ENCODE results near the gene UBE3D.

Gene UBE3D

DNA sequence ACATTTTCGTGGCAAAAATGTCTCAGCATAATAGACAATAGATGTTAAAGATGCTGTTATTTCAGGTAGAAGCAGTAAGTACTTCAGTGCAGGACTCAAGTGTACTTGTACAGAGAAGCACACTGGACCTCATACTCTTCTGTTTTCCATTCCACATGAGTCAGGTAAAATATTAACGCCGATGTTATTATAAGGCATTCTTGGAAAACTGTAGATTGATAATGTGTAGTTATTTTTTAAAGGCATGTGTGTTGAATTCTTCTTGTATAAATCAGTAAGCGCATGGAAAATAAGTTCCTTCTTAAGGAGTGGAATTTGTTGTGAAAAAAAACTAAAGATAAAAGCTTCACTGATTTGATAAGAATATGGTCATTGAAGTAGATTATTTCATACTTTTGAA lies 47.6 kb upstream of the UBE3D start (continued):
- TF ChIP-seq, protein P1, sequence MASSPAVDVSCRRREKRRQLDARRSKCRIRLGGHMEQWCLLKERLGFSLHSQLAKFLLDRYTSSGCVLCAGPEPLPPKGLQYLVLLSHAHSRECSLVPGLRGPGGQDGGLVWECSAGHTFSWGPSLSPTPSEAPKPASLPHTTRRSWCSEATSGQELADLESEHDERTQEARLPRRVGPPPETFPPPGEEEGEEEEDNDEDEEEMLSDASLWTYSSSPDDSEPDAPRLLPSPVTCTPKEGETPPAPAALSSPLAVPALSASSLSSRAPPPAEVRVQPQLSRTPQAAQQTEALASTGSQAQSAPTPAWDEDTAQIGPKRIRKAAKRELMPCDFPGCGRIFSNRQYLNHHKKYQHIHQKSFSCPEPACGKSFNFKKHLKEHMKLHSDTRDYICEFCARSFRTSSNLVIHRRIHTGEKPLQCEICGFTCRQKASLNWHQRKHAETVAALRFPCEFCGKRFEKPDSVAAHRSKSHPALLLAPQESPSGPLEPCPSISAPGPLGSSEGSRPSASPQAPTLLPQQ (tag by site-specific recombination; IDR thresholded peaks at IDR 0.05): no peak
- TF ChIP-seq ZNF174 (tag by site-specific recombination; IDR thresholded peaks at IDR 0.05) (no peak), EGR2 (tag by site-specific recombination; IDR thresholded peaks at IDR 0.05; ENCODE audit: low read depth) (no peak), ZNF140 (tag by site-specific recombination; IDR thresholded peaks at IDR 0.05) (no peak)

DNA sequence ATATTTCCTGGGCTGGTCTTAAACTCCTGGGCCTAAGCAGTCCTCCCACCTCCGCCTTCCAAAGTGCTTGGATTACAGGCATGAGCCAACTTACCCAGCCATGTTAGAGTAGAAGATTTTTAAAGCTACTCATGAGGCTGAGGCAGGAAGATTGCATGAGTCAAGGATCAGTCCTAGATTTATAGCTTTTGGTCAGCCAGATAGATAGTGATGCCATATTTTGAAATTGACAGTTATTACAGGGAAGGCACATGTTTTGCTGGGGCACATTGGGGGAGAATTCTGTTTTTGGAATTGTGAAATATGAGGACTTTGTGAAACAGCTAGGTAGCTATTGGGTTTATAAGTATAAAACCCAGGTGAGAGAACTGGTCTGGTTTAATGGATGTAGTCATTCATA lies 42.7 kb upstream of the UBE3D start:
- Histone ChIP-seq H3K9me3 (ENCODE audit: control insufficient read depth, insufficient read depth, low read depth, low read length) (no peaks in the 10 kb centered on the region), H3K4me1 (ENCODE audit: control insufficient read depth, insufficient read depth, low read length) (no peaks in the 10 kb centered on the region), H3K36me3 (ENCODE audit: control insufficient read depth in 2 of 2, insufficient read depth in 1 of 2, low read length in 2 of 2) (peaks cover 34 to 60% of the 10 kb centered on the region in 2 experiments), H3K4me3 (ENCODE audit: low read depth, low read length) (no peak overlapping the region), H3K27ac (ENCODE audit: extremely low read depth, low read depth, low read length) (no peak overlapping the region)
- CTCF ChIA-PET: interaction anchor here (0.6 to 2.0 kb wide), 4 partner anchors 19 to 899 kb away, joined by 3 to 7 read pairs (median 5); partner anchors contain the start of gene DOP1A
- POLR2A ChIA-PET: no interaction called here
- TF ChIP-seq, protein P2, sequence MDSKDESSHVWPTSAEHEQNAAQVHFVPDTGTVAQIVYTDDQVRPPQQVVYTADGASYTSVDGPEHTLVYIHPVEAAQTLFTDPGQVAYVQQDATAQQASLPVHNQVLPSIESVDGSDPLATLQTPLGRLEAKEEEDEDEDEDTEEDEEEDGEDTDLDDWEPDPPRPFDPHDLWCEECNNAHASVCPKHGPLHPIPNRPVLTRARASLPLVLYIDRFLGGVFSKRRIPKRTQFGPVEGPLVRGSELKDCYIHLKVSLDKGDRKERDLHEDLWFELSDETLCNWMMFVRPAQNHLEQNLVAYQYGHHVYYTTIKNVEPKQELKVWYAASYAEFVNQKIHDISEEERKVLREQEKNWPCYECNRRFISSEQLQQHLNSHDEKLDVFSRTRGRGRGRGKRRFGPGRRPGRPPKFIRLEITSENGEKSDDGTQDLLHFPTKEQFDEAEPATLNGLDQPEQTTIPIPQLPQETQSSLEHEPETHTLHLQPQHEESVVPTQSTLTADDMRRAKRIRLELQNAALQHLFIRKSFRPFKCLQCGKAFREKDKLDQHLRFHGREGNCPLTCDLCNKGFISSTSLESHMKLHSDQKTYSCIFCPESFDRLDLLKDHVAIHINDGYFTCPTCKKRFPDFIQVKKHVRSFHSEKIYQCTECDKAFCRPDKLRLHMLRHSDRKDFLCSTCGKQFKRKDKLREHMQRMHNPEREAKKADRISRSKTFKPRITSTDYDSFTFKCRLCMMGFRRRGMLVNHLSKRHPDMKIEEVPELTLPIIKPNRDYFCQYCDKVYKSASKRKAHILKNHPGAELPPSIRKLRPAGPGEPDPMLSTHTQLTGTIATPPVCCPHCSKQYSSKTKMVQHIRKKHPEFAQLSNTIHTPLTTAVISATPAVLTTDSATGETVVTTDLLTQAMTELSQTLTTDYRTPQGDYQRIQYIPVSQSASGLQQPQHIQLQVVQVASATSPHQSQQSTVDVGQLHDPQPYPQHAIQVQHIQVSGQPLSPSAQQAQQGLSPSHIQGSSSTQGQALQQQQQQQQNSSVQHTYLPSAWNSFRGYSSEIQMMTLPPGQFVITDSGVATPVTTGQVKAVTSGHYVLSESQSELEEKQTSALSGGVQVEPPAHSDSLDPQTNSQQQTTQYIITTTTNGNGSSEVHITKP (tag by site-specific recombination; IDR thresholded peaks at IDR 0.05): no peak
- no peak for TF ChIP-seq ZNF596 (tag by site-specific recombination; IDR thresholded peaks at IDR 0.05)
- TF ChIP-seq ZNF426 (tag by site-specific recombination; IDR thresholded peaks at IDR 0.05): no peak
- no peak for TF ChIP-seq ZSCAN16 (tag by site-specific recombination; IDR thresholded peaks at IDR 0.05)
- no peak for TF ChIP-seq ZNF23 (tag by site-specific recombination; IDR thresholded peaks at IDR 0.05; ENCODE audit: borderline replicate concordance)
- no peak for TF ChIP-seq ZNF335 (tag by site-specific recombination; conservative IDR thresholded peaks at IDR 0.05)
- no peak for TF ChIP-seq WT1 (tag by site-specific recombination; IDR thresholded peaks at IDR 0.05)
- TF ChIP-seq, protein P3, sequence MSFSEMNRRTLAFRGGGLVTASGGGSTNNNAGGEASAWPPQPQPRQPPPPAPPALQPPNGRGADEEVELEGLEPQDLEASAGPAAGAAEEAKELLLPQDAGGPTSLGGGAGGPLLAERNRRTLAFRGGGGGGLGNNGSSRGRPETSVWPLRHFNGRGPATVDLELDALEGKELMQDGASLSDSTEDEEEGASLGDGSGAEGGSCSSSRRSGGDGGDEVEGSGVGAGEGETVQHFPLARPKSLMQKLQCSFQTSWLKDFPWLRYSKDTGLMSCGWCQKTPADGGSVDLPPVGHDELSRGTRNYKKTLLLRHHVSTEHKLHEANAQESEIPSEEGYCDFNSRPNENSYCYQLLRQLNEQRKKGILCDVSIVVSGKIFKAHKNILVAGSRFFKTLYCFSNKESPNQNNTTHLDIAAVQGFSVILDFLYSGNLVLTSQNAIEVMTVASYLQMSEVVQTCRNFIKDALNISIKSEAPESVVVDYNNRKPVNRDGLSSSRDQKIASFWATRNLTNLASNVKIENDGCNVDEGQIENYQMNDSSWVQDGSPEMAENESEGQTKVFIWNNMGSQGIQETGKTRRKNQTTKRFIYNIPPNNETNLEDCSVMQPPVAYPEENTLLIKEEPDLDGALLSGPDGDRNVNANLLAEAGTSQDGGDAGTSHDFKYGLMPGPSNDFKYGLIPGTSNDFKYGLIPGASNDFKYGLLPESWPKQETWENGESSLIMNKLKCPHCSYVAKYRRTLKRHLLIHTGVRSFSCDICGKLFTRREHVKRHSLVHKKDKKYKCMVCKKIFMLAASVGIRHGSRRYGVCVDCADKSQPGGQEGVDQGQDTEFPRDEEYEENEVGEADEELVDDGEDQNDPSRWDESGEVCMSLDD (tag by site-specific recombination; IDR thresholded peaks at IDR 0.05): no peak
- no peak for TF ChIP-seq ZNF501 (tag by site-specific recombination; IDR thresholded peaks at IDR 0.05)
- TF ChIP-seq, protein P4, sequence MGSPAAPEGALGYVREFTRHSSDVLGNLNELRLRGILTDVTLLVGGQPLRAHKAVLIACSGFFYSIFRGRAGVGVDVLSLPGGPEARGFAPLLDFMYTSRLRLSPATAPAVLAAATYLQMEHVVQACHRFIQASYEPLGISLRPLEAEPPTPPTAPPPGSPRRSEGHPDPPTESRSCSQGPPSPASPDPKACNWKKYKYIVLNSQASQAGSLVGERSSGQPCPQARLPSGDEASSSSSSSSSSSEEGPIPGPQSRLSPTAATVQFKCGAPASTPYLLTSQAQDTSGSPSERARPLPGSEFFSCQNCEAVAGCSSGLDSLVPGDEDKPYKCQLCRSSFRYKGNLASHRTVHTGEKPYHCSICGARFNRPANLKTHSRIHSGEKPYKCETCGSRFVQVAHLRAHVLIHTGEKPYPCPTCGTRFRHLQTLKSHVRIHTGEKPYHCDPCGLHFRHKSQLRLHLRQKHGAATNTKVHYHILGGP (tag by site-specific recombination; IDR thresholded peaks at IDR 0.05): no peak
- TF ChIP-seq ZFP37 (tag by site-specific recombination; IDR thresholded peaks at IDR 0.05): no peak
- TF ChIP-seq, protein P5, sequence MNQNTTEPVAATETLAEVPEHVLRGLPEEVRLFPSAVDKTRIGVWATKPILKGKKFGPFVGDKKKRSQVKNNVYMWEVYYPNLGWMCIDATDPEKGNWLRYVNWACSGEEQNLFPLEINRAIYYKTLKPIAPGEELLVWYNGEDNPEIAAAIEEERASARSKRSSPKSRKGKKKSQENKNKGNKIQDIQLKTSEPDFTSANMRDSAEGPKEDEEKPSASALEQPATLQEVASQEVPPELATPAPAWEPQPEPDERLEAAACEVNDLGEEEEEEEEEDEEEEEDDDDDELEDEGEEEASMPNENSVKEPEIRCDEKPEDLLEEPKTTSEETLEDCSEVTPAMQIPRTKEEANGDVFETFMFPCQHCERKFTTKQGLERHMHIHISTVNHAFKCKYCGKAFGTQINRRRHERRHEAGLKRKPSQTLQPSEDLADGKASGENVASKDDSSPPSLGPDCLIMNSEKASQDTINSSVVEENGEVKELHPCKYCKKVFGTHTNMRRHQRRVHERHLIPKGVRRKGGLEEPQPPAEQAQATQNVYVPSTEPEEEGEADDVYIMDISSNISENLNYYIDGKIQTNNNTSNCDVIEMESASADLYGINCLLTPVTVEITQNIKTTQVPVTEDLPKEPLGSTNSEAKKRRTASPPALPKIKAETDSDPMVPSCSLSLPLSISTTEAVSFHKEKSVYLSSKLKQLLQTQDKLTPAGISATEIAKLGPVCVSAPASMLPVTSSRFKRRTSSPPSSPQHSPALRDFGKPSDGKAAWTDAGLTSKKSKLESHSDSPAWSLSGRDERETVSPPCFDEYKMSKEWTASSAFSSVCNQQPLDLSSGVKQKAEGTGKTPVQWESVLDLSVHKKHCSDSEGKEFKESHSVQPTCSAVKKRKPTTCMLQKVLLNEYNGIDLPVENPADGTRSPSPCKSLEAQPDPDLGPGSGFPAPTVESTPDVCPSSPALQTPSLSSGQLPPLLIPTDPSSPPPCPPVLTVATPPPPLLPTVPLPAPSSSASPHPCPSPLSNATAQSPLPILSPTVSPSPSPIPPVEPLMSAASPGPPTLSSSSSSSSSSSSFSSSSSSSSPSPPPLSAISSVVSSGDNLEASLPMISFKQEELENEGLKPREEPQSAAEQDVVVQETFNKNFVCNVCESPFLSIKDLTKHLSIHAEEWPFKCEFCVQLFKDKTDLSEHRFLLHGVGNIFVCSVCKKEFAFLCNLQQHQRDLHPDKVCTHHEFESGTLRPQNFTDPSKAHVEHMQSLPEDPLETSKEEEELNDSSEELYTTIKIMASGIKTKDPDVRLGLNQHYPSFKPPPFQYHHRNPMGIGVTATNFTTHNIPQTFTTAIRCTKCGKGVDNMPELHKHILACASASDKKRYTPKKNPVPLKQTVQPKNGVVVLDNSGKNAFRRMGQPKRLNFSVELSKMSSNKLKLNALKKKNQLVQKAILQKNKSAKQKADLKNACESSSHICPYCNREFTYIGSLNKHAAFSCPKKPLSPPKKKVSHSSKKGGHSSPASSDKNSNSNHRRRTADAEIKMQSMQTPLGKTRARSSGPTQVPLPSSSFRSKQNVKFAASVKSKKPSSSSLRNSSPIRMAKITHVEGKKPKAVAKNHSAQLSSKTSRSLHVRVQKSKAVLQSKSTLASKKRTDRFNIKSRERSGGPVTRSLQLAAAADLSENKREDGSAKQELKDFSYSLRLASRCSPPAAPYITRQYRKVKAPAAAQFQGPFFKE (tag by site-specific recombination; IDR thresholded peaks at IDR 0.05; ENCODE audit: borderline replicate concordance): no peak
- TF ChIP-seq ZNF530 (tag by site-specific recombination; IDR thresholded peaks at IDR 0.05; ENCODE audit: low read depth): no peak
- no peak for TF ChIP-seq ZNF830 (tag by site-specific recombination; IDR thresholded peaks at IDR 0.05; ENCODE audit: low read depth)
- TF ChIP-seq, protein P6, sequence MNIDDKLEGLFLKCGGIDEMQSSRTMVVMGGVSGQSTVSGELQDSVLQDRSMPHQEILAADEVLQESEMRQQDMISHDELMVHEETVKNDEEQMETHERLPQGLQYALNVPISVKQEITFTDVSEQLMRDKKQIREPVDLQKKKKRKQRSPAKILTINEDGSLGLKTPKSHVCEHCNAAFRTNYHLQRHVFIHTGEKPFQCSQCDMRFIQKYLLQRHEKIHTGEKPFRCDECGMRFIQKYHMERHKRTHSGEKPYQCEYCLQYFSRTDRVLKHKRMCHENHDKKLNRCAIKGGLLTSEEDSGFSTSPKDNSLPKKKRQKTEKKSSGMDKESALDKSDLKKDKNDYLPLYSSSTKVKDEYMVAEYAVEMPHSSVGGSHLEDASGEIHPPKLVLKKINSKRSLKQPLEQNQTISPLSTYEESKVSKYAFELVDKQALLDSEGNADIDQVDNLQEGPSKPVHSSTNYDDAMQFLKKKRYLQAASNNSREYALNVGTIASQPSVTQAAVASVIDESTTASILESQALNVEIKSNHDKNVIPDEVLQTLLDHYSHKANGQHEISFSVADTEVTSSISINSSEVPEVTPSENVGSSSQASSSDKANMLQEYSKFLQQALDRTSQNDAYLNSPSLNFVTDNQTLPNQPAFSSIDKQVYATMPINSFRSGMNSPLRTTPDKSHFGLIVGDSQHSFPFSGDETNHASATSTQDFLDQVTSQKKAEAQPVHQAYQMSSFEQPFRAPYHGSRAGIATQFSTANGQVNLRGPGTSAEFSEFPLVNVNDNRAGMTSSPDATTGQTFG (tag by site-specific recombination; IDR thresholded peaks at IDR 0.05; ENCODE audit: borderline replicate concordance): no peak

Data from HEK293 (cell line).